Activated T-cell treated with anti-CD3 and anti-CD28 coated beads for 1 hour (primary cell): ENCODE measurements around the gene TCF12.

Experiments used
- DNase-seq: peaks from one replicate; pipeline ENCODE4 v3.0.0-alpha.2; 2020; ENCODE audit warnings: low read depth

Gene TCF12

DNA sequence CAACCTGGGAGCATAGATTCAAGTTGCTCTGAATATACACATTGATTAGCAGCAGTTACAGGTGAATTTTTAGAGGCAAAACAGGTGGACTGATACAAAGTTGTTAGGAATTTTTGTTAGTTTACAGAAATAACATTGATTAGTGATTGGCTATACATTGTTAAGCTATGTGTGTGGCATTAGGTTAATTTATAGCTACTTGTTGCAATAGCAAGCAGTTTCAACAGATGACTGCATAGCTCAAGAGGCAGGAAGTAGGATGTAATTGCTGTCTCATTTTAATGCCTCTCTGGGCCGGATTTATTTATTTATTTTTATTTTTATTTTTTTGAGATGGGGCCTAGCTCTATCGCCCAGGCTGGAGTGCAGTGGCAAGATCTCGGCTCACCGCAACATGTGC, 99.7 kb downstream of the TCF12 start:
- no peak for DNase-seq

DNA sequence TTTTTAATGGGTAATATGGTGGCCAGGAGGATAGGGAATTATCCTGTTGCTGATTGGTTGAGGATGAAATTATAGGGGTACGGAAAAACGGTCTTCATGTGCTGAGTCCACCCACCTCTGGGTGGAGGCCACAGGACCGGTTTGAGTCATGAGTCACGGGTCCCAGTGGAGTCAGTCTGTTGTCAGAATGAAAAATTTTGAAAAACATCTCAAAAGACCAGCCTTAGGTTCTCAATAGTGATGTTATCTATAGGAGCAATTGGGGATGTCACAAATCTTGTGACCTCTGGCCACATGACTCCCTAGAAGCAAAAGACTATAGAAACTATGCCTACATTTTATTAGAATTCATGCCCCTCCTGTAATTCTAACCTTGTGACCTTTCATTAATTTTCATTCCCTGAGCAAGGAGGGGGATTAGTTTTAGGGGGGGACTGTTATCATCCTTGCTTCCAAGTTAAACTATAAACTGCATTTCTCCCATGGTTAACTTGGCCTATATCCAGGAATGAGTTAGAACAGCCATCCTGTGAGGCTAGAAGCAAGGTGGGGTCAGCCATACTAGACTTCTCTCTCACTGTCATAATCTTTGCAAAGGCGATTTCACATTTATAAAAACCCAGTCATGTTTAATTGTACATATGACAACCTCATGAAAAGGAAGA, 101.2 kb downstream of the TCF12 start:
- no peak for DNase-seq

DNA sequence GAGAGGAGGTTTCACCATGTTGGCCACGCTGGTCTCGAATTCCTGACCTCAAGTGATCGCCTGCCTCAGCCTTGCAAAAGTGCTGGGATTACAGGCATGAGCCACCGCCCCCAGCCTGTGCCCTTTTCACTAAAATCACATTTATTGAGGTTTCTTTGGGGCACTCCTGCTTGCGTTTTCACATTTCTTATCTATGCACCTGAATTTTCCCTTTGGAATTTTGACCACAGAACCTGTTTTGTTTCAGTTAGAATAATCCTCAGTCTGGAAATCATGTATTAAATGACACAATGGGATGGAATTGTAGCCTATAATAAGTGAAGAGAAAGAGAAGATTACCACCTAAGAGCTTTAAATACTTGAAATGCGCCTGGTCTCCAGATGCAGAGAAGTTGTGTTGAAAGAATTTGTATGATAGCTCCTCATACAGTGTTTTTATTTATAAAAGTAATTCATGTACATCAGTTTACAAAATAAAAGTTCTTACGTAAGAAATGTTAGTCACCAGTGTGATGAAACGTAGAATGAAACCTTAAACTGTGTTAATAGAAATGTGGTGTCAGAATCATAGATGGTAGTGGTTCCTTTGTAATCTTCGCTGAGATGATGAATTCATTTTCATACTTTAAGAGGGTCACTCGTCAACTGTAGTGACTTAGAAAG, 107.0 kb downstream of the TCF12 start:
- no peak for DNase-seq

DNA sequence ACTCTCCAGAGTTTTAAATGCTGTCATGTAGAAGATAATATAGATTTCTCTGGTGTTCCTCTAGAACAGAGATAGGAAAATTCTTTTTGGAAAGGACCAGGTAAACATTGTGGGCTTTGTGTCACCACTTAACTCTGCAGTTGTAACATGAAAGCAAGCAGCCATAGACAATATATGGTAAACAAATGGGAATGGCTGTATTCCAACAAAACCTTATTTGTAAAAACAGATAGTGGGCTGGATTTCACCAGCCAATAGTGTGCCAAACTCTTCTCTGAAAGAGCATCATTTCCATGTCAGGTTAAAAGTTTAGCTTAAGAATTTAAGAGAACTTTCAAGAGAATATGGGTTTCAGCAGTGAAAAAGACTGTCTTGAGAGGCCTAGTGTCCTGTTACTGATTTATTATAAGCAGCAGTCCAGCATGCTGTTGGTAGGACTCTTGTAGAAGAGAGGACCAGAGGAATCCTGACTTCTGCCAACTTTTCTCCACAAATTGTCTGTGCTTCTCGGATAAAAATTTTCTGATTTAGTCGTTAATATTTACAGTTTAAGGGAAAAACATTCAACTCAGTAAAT, 107.7 kb downstream of the TCF12 start:
- DNase-seq = no peak

DNA sequence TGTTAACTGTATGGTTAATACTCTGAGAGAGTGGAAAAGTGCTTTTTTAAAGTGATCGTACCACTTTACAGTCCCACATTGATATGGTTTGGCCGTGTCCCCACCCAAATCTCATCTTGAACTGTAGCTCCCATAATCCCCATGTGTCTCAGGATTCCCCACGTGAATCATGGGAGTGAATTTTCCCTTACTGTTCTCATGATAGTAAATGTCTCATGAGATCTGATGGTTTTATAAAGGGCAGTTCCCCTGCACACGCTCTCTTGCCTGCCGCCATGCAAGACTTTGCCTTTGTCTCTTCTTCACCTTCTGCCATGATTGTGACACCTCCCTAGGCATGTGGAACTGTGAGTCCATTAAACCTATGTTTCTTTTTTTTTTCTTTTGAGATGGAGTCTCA, 109.2 kb downstream of the TCF12 start:
- DNase-seq = no peak

DNA sequence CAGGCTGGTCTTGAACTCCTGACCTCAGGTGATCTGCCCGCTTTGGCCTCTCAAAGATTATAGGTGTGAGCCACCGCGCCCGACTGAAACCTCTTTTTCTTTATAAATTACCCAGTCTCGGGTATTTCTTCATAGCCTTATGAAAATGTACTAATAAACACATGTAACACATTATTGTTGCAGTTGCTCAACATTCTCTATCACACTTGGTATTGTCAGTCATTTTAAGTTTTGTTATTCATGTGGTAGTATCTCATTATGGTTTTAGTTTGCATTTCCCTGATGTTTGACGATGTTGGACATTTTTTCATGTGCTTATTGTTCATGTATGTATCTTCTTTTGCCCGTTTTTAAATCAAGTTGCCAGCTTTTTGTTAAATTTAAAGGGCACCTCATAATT, 109.7 kb downstream of the TCF12 start:
- no peak for DNase-seq

DNA sequence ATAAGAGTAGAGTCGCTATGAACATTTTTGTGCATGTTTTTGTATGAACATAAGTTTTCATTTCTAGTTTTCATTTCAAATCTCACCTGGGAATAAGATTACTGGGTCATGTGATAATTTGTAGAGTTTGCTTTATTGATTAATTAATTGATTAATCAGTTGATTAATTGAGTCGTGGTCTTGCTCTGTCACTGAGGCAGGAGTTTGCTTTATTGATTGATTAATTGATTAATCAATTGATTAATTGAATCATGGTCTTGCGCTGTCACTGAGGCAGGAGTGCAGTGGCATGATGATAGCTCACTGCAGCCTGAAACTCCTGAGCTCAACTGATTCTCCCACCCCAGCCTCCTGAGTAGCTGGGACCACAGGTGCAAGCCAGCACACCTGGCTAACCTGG, 111.6 kb downstream of the TCF12 start:
- no peak for DNase-seq

DNA sequence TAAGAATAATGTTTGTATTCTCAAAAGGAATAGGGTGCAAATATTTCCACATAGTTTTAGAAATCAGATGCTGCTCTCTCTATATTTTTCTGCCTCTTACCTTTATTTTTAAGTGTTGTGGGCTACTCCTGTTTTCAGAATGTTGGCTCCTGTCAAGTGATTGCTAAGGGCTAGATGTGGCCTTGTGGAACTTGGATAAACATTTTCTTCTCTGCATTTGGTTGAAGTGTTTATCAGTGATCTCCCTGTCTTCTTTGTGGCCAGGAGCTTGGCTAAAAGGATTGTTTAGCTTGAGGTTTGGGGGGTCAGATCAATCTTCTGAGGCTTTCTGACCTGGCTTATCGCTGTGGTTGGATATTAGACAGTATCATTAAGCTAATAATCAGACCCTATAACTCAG, 112.6 kb downstream of the TCF12 start:
- DNase-seq = no peak

DNA sequence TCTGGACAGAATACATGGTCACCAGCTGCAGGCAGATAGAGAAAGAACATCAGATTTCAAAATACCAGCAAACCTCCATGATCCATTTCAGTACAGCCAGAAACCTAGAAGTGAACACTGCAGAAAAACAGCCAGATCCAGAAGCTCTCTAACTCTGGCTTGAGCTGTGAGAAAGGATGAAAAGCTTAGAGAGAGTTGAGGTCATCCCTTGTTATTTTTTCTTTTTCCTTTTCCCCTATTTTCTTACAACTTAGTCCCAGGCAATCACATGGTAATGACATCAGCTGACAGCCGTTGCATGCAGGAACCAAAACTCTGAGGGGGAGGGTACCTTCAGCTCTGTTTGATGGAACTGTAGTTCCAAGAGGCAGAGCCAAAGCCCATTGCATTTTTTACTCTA, 113.2 kb downstream of the TCF12 start:
- no peak for DNase-seq

DNA sequence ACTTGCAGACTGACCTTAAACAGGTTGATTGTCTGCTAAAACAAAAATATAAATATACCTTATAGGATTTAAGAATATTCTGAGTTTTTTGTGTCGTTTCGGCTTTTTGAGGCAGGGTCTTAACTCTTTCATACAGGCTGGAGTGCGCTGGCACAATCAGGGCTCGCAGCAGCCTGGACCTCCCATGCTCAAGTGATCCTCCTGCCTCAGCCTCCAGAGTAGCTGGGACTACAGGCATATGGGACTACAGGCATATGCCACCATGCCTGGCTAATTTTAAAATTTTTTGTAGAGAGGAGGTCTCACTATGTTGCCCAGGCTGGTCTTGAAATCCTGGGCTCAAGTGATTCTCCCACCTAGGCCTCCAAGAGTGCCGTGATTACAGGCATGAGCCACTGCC, 113.9 kb downstream of the TCF12 start:
- DNase-seq = no peak

DNA sequence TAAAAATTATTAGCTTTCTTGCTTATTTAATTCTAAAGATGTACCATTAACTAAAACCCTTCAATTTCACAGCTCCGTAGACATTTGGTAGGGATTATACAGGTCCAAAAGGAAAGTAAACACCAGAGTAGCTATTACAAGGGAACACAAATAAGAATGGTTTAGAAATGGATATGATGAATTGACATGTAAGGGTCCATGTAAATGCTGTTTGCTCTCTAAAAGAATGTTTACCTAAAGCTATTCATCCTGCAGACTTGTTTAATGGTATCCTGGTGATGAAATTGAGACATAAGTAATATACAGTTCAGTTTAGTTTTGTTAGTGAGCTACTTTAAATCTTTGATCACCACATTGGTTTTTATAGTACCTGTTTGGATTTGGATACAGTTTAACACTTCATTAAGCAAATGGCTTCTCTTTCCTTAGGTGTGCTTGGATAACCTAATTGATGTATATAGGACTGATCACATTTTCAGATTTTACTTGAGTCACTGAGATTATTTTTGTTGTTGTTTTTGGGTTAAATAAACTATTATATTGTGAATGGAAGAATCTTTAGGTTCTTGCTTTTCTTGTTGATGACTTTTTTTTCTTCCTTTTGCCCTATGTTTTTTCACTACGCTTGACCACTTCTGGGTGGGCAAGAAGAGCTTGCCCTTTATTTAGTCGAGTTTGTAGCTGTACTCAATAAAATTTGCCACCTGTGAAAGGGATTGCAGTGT, 115.4 kb downstream of the TCF12 start:
- no peak for DNase-seq

DNA sequence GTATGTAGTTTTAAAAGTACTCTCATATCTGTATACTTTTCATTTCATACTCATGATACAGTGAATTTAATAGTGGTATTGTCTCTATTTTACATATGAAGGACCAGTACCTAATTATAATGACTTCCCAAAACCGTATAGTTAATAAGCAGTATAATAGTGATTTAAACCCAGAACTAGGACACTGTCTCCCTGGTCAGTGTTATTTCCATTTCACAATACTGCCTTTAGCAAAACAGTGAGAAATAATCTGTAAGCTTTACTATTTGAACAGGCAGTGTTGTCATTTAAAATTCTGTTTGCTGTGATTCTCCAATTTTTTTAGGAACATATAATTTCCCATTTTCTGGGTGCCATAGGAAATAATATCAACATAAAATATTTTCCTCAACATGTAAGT, 116.2 kb downstream of the TCF12 start:
- DNase-seq = no peak

DNA sequence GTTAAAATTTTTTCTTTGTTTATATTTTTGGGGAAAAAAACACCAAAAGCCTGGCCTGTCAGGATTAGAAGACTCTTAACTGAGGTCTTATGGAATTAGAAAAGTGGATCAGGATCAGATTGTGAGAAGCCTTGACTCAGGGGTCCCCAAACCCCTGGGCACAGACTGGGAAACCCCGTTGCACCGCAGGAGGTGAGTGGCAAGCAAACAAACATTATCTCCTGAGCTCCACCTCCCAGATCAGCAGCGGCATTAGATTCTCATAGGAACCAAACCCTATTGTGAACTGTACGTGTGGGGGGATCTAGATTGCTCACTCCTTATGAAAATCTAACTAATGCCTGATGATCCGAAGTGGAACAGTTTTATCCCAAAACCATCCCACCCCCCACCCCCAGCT, 117.2 kb downstream of the TCF12 start:
- DNase-seq = no peak

DNA sequence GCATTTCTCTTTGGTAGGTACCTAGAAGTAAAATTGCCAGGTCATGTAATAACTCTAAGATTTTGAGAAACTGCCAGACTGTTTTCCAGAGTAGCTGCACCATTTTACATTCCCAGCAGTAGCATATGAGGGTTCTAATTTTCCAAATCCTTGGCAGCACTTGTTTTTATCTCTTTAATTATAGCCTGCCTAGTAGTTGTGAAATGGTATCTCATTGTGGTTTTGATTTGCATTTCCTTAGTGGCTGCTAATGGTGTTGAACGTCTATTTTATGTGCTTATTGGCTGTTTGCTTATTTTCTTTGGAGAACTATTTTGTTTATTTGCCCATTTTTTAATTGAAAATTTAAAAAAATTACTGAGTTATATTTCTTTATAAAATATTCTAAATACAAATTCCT, 117.9 kb downstream of the TCF12 start:
- no peak for DNase-seq

DNA sequence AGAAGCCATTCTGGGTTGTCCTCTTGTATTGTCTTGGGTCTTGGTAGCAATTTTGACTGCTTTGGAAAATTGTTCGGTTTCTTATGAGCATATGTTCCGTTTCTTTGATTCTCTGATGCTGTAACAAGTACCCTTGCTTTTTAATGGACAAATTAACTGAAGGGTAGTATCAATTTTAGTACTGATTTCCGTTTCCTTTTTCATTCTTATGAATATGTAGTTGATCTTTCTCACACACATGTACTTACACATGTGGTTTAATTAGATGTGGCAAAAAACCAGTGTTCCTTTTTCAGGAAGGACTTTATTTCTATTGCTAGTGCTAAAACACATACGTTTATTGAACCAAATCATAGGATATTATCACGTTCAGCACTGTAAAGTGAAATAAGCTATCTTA, 119.1 kb downstream of the TCF12 start:
- DNase-seq = no peak

DNA sequence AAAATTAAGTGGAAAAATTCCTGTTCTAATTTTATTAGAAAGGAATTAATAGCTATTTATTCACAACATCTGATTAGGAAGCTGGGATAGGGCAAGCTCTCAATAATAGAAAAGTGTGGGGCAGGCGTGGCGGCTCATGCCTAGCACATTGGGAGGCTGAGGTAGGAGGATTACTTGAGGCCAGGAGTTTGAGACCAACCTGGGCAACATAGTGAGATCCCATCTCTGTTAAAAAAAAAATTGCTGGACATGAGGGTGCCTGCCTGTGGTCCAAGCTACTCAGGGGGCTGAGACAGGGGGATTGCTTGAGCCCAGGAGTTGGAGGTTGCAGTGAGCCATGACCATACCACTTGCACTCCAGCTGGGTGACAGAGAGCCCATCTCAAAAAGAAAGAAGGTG, 119.6 kb downstream of the TCF12 start:
- no peak for DNase-seq

DNA sequence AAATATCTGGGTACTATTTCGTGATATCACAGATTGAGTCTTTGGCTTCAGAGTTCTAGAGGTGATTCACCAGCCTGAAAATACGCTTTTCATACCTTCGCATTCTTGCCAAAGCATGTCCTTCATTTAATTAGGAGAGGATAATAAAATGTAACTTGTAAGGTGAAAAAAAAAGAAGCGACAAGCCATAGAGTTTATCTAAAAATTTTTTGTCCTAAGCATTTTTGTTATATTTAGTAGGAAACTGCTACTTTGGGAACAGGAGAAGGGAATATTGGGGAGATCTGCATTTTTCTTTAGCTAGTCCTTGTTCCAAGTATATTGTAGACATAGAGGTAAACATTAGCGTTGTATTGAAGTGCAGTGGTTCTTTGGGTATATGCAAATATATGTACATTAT, 120.1 kb downstream of the TCF12 start:
- DNase-seq = no peak

DNA sequence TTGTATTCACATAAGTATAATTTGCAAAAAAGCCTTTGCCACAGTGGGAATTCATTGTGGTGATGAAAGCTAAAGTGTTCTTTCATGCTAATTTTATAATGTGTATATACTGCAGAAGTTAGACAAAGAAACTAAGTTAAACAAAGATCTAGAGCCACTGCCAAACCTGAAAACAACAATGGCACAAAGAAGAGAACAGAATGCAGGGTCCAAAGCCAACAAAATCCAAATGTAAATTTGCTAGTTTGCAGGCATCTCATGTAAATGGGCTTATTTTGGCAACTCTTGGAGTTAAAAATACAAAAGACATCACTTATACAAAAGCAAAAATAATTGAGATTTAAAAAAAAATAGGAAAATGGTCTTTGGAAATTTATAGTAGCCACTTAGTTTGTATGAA, 123.0 kb downstream of the TCF12 start:
- DNase-seq = no peak

DNA sequence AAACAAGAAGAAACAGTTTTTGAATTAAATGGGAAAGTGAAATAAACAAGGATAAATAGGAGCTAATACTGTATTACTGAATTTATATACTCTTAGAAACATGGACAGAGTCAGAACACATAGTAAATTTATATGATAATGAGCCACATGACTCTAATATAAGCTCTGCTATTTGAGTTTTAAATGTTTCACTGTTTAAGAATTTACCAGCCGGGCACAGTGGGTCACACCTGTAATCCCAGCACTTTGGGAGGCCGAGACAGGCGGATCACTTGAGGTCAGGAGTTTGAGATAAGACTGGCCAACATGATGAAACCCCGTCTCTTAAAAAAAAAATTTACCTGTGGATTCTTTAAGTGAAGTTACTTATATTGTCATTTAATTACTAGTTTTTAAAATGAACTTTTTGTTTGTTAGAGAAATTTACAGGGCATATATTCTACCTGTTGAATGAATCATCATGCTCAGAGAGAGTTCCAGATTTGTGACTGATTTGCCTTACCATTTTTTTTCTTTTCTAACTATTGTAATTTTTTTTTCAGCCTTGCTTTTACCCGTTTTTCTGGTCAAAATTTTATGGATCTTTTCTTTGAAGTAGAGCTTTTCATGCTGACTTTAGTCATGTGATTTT, 125.7 kb downstream of the TCF12 start:
- DNase-seq = no peak

DNA sequence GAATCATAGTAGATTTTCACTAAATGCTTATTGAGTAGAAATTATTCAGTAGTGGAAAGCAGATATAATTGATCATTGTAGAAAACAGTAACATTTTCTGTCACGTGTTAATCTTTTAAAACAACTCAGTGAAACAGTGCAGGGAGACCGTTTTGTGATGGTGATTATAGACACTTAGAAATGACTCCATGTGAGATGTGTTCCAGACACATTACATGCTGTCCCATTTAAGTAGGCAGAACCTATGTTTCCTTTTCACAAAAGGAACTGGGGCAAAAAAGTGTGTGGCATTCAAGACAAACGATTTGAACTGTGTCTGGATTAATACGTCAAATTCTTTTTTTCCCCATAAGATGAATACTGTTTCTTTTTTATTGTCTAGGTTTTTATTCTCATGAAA, 126.5 kb downstream of the TCF12 start:
- no peak for DNase-seq

DNA sequence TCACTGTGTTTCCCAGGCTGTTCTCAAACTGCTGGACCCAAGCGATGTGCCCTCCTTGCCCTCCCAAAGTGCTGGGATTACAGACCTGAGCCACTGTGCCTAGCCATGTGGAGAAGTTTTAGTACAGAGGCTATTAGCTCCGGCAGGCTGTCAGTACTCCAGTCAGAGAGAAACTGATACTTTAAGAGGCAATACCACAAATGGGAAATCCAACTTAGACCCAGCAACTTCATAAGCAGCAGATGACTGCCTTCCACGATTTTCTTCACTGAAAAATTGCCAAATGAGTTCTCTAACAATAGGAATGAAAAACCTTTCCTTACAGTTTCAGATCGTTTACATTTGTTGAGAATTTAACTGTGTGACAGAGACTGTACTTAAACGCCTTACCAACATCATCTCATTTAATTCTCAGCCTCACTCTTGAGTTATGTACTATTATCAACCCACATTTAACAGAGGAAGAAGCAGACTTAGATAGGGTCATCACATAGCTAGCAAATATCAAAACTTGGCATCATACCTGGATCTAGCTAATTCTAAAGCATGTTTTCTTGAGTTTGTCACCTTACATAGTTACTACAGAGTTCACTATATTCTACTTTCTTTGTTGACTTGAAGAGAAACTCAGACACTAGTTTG, 127.4 kb downstream of the TCF12 start:
- DNase-seq = no peak

DNA sequence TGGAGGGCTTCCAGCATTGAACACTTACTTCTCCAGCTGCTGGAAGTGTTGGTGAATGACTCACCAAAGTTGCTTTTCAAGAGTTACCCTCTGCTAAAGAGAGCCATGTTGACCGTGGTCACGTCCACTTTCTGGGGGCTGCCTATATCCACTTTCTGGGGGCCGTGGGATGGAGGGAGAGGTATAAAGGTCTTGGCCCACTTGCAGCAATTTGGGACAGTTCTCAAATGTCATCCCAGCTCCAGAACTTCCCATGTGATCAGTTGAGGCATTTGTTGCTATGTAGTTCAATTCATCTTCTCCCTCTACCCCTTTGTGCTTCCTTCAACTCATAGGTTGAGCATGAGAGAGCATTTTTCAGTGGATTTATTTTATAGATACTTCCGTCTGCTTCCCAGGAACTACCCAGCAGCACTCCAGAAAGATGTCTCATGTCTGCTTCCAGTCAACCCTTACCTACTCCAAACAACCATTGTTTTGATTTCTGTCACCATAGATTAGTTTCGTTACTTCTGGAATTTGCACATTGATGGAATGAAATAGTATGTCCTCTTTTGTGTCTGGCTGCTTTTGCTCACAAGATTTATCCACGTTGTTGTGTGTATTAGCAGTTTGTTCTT, 130.6 kb downstream of the TCF12 start:
- no peak for DNase-seq
